ENCODE data around the gene LGALS3BP.
"Not testable (repeated sequence)": the region's sequence is repeated elsewhere in the genome, so short reads cannot be mapped to it uniquely, and the experiment has no call there.

Gene LGALS3BP

DNA sequence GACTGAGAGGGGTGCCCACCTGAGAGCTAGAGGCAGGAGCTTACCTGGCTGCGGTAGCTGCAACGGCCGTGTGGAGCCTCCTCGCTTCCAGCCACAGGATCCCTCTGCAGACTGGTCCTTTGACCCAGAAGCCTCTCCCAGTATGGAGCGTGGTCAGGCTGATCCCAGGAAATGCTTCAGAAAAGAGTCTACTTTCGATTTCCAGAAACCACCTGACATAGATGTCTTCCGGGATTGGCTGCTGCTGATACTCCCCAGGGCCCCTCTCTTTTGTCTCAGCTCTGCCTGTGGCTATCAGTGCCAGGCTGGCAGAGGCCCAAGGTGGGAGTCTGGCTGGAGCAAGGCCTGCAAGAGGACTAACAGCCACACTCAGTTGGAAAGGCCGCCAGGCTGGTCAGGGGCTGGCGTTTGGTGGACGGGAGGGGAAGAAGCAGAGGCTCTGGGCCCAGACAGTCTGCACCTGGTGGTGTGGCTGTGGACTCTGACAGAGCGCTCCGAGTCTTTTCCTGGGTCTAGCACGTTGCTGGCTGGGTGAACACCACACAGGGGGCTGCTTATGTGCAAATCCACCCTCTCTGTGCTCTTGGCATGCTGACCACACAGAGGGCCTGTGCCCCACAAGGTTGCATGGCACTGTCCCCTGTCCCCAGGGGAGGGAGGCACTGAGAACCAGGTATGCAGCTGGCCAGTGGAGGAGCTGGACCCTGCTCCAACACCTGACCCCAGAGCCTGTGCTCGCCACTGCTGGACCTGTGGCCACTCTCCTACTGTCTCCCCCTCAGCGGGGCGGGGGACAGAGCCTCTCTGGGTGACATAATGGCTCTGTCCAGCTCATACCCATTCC, at the start of gene LGALS3BP:
Gene LGALS3BP, minus strand, starts transcription at position 144 of the 844 bp plus-strand sequence. CDS start 2,732 bp downstream, outside the sequence.
- DNase-seq, result peak in 1 of 2 donors; percentile 27

DNA sequence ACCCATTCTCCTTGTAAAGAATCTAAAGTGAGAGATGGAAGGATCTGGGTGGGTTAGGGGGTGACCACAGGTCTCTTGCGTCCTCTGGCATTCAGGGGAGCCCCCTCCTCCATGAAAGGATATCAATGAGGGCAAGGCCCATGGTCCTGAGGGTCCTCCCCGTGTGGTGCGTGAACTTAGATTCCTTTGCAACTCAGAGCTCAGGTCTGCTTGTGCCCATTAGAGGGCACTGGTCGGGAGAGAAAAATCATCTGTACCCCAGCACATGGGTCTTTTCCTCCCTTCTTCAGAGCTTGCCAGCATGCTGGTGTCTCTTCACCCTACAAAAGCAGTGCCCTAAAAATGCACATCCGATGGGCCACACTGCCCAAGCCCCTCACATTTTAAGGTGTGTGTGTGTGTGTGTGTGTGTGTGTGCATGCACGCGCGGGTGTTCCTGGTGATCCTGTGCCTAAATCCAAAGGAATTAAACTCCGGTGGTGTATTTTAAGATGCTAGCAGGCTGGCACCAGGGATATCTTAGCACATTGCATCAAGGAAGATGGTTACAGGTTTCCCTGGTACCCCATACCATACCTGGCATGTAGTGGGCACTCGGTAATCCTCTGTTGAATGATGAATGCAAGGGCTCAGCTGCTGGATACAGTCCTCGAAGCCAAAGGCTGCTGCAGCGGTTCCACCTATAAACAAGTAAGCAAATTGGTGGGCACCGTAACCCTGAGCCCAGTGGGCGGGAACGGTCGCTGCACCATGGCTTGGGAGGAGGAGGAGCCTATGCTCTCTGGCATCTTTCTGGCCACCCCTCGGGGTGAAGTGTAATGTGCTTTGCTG, 49.0 kb upstream of the LGALS3BP start:
- DNase-seq, result no peak

DNA sequence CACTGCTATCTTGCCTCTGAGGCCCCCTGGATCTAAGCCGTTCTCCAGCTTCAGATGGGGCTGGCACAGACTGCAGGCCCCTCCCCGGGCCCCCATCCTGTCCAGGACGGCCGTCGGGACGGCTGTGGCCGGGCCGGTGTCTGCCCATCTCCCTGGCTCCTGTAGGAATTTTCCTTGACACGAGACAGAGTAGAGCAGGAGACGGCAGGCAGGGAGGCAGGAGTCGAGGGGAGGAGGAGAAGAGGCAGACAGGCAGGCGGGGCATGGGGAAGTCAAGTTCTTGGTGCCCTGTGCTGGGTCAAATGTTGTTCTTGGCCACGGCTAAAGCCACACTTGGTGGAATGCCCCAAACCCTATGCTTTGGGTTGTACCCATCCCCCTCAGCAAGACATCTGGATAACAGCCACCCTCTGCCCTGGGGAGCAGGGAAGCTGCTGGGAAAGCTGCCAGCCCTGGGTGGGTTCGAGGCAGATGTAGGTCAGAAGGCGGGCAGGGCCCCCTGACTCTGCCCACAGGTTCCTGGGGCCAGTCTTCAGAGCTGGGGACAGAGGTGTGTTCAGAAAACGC, 48.3 kb upstream of the LGALS3BP start:
- no peak for DNase-seq

- no peak for DNase-seq
These were observed 47.7 kb upstream of the LGALS3BP start for GRCh38 chr17:79027274-79027924.

- DNase-seq, result no peak
These were observed 46.9 kb upstream of the LGALS3BP start for GRCh38 chr17:79026376-79027273.

- DNase-seq, result no peak
These were observed 45.4 kb upstream of the LGALS3BP start for GRCh38 chr17:79024901-79025737.

DNA sequence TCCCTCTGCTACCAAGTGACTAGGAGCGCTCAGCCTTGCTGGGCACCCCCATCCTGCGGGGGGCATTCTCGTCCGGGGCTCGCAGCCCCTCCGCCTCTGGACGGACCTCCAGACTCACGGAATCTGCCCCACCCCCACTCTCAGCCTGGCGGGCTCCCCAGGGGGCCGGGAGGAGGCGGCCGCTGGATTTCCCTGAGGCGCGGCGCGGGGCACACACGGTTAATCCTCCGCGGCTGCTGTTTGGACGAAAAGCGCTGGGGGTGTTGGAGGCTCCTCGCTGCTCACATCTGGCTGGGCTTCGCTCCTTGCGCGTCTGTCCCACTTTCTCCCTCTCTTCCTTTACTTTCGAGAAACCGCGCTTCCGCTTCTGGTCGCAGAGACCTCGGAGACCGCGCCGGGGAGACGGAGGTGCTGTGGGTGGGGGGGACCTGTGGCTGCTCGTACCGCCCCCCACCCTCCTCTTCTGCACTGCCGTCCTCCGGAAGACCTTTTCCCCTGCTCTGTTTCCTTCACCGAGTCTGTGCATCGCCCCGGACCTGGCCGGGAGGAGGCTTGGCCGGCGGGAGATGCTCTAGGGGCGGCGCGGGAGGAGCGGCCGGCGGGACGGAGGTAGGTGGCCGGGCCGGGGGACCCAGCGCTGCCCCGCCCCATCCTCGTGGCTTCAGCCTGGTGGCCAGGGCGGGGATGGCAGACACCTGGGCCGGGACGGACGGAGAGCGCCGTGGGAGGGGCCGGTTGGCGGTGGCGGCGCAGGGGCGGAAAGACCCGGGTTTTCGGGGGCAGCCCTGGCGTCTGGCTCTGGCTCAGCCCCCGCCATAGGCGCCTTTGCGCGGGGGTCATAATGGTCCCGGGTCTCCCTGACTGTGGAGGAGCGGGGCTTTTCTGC, 44.4 kb upstream of the LGALS3BP start, which contains the start of gene C1QTNF1:
Gene C1QTNF1, plus strand, starts transcription at position 284 of the 886 bp plus-strand sequence. CDS start 19,800 bp downstream, outside the sequence.
- peak in 1 of 2 donors; percentile 20 for DNase-seq

GRCh38 chr17:79023180-79023705, 43.5 kb upstream of the LGALS3BP start:
- no peak for DNase-seq

GRCh38 chr17:79022507-79022991, 42.8 kb upstream of the LGALS3BP start:
- DNase-seq, result no peak

GRCh38 chr17:79021929-79022328, 42.2 kb upstream of the LGALS3BP start:
- DNase-seq, result not testable (repeated sequence)

GRCh38 chr17:79020631-79021301, 41.0 kb upstream of the LGALS3BP start:
- DNase-seq, result no peak

GRCh38 chr17:79019632-79020584, 40.2 kb upstream of the LGALS3BP start:
- peak; percentile 42 to 48 for DNase-seq

DNA sequence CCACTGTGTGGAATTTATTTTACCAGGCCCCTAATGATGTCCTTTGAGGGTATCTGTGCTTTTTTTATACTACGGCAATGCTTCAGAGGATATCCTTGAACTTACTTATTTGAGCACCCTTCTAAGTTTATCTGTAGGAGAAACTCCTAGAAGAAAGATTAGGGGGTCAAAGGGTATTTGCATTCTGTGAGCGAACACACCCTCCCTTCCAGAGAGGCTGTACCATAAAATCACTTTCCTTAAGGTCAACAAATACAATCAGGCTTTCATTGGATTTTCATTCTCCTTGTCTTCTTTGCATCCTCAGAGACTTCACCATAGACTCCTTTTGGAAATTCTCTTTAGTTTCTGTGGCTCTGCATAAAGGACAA, 39.5 kb upstream of the LGALS3BP start:
- DNase-seq, result no peak

- no peak for DNase-seq
These were observed 38.6 kb upstream of the LGALS3BP start for GRCh38 chr17:79018370-79018695.

- DNase-seq, result no peak
These were observed 38.0 kb upstream of the LGALS3BP start for GRCh38 chr17:79017546-79018369.

- DNase-seq, result no peak
These were observed 34.5 kb upstream of the LGALS3BP start for GRCh38 chr17:79014158-79014758.

Data from CD4-positive, alpha-beta T cell treated with Interleukin-1 beta for 1 hour (primary cell).